ENCODE data around the gene SAMD3.

Gene SAMD3

DNA sequence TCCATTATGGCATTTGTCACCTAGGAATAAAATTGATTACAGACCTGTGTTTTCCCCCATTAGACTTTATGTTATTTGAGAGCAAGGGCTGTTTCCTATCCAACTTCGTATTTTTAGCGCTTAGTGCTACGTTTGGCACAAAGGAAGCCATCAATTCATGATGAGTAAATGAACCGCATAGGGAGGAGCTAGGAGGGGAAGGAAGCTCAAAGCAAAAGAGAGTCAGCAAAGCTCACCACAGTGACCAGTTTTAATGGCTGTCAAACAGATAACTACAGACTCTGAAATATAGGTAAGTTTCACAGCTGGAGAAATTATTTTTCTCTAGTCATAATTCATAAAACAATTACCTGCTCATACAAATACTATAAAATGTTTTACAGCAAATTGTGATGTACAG, 6.9 kb upstream of the SAMD3 start:
- TF ChIP-seq, protein P1, sequence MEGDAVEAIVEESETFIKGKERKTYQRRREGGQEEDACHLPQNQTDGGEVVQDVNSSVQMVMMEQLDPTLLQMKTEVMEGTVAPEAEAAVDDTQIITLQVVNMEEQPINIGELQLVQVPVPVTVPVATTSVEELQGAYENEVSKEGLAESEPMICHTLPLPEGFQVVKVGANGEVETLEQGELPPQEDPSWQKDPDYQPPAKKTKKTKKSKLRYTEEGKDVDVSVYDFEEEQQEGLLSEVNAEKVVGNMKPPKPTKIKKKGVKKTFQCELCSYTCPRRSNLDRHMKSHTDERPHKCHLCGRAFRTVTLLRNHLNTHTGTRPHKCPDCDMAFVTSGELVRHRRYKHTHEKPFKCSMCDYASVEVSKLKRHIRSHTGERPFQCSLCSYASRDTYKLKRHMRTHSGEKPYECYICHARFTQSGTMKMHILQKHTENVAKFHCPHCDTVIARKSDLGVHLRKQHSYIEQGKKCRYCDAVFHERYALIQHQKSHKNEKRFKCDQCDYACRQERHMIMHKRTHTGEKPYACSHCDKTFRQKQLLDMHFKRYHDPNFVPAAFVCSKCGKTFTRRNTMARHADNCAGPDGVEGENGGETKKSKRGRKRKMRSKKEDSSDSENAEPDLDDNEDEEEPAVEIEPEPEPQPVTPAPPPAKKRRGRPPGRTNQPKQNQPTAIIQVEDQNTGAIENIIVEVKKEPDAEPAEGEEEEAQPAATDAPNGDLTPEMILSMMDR (IDR thresholded peaks at IDR 0.05): no peak
- no peak overlapping the region for H3K27ac ChIP-seq
- no peak for DNase-seq (ENCODE audit: low spot score)

DNA sequence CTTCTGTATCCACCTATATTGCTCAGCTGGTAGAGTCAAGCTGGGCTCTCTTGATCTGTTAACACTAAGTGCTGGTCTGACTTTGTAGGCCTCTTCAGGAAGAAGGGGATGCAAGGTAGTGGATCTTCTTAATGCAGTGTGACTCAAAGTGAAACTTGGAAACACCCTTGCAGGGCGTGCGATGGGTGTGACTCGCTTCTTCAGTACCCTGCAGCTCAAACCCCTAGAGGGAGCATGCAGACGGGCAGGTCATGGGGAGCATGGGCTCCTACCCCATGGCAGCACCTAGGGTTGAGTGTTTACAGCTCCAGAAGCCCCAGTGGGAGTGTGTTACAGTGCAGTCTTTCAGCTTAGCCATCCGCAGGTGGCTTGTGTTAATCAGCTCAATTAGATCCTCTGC, 757 bp upstream of the SAMD3 start:
- TF ChIP-seq, protein P1 (IDR thresholded peaks at IDR 0.05): no peak
- no peak overlapping the region for H3K27ac ChIP-seq
- DNase-seq (ENCODE audit: low spot score): no peak
- H3K4me3 ChIP-seq: no peak overlapping the region

More for the DNA sequence above, 6.9 kb upstream of the SAMD3 start:
- no peak overlapping the region for H3K4me3 ChIP-seq

DNA sequence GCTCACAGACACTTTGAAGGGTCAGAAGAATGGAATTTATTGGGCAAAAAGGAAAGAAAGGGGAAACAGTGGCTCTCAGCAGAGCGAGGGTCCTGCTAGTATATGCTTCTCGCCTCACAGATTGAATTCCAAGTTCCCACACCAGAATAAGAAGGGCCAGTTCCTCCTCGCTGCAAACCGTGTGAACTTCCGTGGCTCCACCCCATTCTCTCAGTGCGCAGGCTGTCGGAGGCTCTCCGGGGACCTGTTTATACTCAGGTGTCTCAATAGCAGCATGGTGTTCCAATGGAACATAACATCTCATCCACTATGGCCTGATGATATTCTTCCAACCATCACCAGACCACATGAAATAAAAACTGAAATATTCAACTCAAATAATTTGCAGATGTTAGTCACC, 4.6 kb downstream of the SAMD3 start:
- Histone ChIP-seq H3K4me3 (no peak overlapping the region), H3K27ac (no peak overlapping the region)
- TF ChIP-seq, protein P1 (IDR thresholded peaks at IDR 0.05): no peak
- no peak for DNase-seq (ENCODE audit: low spot score)

DNA sequence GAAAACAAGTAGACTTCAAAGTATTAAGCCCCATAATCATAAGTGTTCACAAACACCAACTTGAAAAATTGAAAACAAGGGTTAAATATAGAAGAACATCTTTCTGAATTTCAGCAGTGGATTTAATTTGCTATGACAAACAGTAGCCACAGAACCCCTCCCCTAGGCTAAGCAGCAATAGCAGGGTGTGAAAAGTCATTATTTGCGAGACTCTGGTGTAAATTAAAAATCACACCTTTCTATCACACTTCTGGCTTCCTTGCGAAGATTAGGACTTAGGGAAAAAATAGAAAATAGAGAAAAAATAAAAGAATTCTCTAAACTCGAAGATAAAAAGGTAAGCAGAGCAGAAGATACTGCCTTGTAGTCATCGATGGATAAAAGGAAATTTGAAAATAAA, 6.1 kb downstream of the SAMD3 start:
- TF ChIP-seq, protein P1 (IDR thresholded peaks at IDR 0.05): no peak
- no peak for DNase-seq (ENCODE audit: low spot score)

DNA sequence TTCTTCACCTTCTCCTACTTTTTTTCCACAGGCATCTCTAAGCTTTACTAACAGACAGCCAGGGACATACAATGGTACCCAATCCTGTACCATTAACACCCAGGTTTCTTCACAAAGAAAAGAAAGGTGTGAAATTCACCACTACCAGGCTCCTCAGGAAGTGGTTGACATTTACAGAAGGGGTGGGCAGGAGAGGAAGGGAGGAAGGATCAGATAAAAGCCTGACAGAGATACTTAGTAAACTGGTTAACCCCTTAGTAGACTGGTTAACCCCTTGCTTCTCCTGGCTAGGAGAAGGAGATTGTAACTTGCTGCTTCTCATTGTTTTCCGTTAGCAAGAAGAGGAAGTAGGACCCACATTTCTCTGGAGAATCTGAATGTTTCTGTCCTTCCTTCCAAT, 7.2 kb downstream of the SAMD3 start:
- no peak for DNase-seq (ENCODE audit: low spot score)
- TF ChIP-seq, protein P1 (IDR thresholded peaks at IDR 0.05): no peak
- H3K27ac ChIP-seq: no peak overlapping the region
- no peak overlapping the region for H3K4me3 ChIP-seq

More for the DNA sequence above, 6.1 kb downstream of the SAMD3 start:
- Histone ChIP-seq H3K4me3 (no peak overlapping the region), H3K27ac (no peak overlapping the region)

DNA sequence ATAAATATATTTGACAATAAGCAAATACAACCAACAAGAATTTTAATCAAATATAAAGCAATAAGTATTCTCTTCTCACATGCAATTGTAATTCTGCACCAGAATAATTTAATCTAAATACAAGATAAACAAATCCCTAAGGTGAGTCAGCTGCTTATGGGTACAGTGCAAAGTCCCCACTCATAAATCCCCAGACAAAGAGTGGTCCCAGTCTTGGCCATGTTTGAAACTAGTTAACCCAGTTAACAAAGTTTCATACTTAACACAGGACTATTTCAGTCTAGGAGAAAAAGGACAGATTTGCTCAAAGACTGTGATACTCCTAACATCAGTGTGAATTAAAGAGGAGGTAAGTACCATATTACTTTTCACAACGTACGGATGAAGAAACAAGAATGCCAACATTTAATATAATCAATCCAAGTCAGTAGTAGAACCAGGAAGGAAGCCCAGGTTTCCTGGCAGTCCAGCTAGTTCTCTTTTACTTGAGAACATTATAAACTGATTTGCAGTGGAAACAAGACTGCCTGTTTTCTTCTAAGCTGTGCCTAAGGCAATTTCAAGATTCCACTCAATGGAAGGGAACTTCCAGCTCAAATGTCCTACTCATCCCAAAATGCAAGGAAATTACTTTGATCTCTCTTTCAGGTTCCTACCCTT, 10.4 kb downstream of the SAMD3 start:
- H3K4me3 ChIP-seq: no peak overlapping the region
- TF ChIP-seq, protein P1 (IDR thresholded peaks at IDR 0.05): no peak
- DNase-seq (ENCODE audit: low spot score): no peak
- no peak overlapping the region for H3K27ac ChIP-seq

DNA sequence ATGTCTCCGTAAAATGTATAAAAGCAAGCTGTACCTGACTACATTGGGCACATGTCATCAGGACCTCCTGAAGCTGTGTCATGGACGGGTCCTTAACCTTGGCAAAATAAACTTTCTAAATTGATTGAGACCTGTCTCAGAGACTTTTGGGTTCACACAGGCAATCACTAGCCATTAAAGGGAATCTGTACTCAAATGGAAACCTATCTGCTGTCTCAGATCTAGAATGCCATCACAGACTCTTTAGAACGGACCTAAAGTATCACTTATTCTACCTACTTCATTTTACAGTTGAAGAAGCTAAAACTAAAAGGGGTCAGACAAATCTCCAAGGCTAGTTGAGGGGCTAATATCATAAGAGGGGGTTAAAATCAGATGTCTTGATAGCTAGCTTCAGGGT, 11.1 kb downstream of the SAMD3 start:
- Histone ChIP-seq H3K27ac (no peak overlapping the region), H3K4me3 (no peak overlapping the region)
- TF ChIP-seq, protein P1 (IDR thresholded peaks at IDR 0.05): no peak
- no peak for DNase-seq (ENCODE audit: low spot score)
